Osteocyte (in vitro differentiated cells): ENCODE results near the gene ZNF749. TPM values are rescaled to one million over a fixed set of nuclear protein-coding genes. Genes with fewer than 3 reads are reported as not detected.
A peak's percentile ranks its signal among the peaks of the same experiment; 100 is the strongest.

Experiments used
- DNase-seq: peaks from one replicate; pipeline ENCODE4 v3.0.0; 2021; ENCODE audit warnings: mixed read lengths; ENCODE audit not compliant: unreplicated experiment; ENCODE audit errors: extremely low spot score
- H3K27ac Mint-ChIP-seq: one replicate; pipeline ENCODE4 v1.8.0; 2021; ENCODE audit warnings: mild to moderate bottlenecking, mixed read lengths; ENCODE audit not compliant: unreplicated experiment
- H3K27me3 Mint-ChIP-seq: one replicate; pipeline ENCODE4 v1.8.0; 2021; ENCODE audit warnings: mixed read lengths; ENCODE audit not compliant: unreplicated experiment
- H3K36me3 Mint-ChIP-seq: one replicate; pipeline ENCODE4 v1.8.0; 2021; ENCODE audit warnings: mixed read lengths; ENCODE audit not compliant: unreplicated experiment
- H3K4me1 Mint-ChIP-seq: one replicate; pipeline ENCODE4 v1.8.0; 2021; ENCODE audit warnings: mixed read lengths; ENCODE audit not compliant: unreplicated experiment
- H3K4me3 Mint-ChIP-seq: one replicate; pipeline ENCODE4 v1.8.0; 2021; ENCODE audit warnings: mild to moderate bottlenecking, moderate library complexity, mixed read lengths; ENCODE audit not compliant: unreplicated experiment
- H3K9me3 Mint-ChIP-seq: one replicate; pipeline ENCODE4 v1.8.0; 2021; ENCODE audit warnings: mixed read lengths; ENCODE audit not compliant: unreplicated experiment
- CTCF ChIP-seq: fragments of 200-600 bp; sonication (generic); IDR thresholded peaks from 2 replicates; pipeline ENCODE4 v1.5.0; 2021; ENCODE audit warnings: antibody characterized with exemption, mild to moderate bottlenecking, moderate library complexity
- total RNA-seq: library from RNA; stranded (reverse); gene quantifications from 2 replicates; pipeline ENCODE4 v1.2.1, GENCODE V29; 2021

ZNF749 gene
- total RNA-seq, 1 donor from 2014 or later: 9.4 TPM

- no peak overlapping the region for H3K4me3 Mint-ChIP-seq
- peaks cover 43% of the 10 kb centered on the region for H3K9me3 Mint-ChIP-seq
- H3K4me1 Mint-ChIP-seq: peaks cover 20% of the 10 kb centered on the region
- H3K27me3 Mint-ChIP-seq: no peaks in the 10 kb centered on the region
- no peak overlapping the region for H3K27ac Mint-ChIP-seq
- H3K36me3 Mint-ChIP-seq: peaks cover 52% of the 10 kb centered on the region
- DNase-seq: peak; percentile 36
- TF ChIP-seq CTCF: no peak
These were observed 3.8 kb downstream of the ZNF749 start for GRCh38 chr19:57438925-57439324.

GRCh38 chr19:57441979-57442752 is 7.0 kb downstream of the ZNF749 start:
- H3K27ac Mint-ChIP-seq: no peak overlapping the region

GRCh38 chr19:57443121-57443696 is 8.1 kb downstream of the ZNF749 start:
- no peak overlapping the region for H3K27ac Mint-ChIP-seq
- H3K36me3 Mint-ChIP-seq: peaks cover 60% of the 10 kb centered on the region
- no peak for DNase-seq
- no peaks in the 10 kb centered on the region for H3K27me3 Mint-ChIP-seq
- H3K4me3 Mint-ChIP-seq: no peak overlapping the region
- no peaks in the 10 kb centered on the region for H3K4me1 Mint-ChIP-seq
- peaks cover 44% of the 10 kb centered on the region for H3K9me3 Mint-ChIP-seq
- no peak for TF ChIP-seq CTCF

More at GRCh38 chr19:57441979-57442752, 7.0 kb downstream of the ZNF749 start:
- Mint-ChIP-seq H3K27me3 (no peaks in the 10 kb centered on the region), H3K9me3 (peaks cover 44% of the 10 kb centered on the region), H3K4me1 (no peaks in the 10 kb centered on the region), H3K36me3 (peaks cover 60% of the 10 kb centered on the region), H3K4me3 (no peak overlapping the region)
- TF ChIP-seq CTCF: no peak
- no peak for DNase-seq

GRCh38 chr19:57452307-57452706 is 17.2 kb downstream of the ZNF749 start:
- no peak for TF ChIP-seq CTCF
- no peak overlapping the region for H3K27ac Mint-ChIP-seq
- H3K4me3 Mint-ChIP-seq: no peak overlapping the region
- DNase-seq: no peak
- H3K4me1 Mint-ChIP-seq: no peaks in the 10 kb centered on the region
- no peaks in the 10 kb centered on the region for H3K27me3 Mint-ChIP-seq
- H3K36me3 Mint-ChIP-seq: peaks cover 31% of the 10 kb centered on the region
- H3K9me3 Mint-ChIP-seq: peaks cover 45% of the 10 kb centered on the region

GRCh38 chr19:57465680-57466381 is 30.7 kb downstream of the ZNF749 start:
- peaks cover 64% of the 10 kb centered on the region for H3K9me3 Mint-ChIP-seq
- no peaks in the 10 kb centered on the region for H3K4me1 Mint-ChIP-seq
- H3K4me3 Mint-ChIP-seq: no peak overlapping the region
- peaks cover 48% of the 10 kb centered on the region for H3K36me3 Mint-ChIP-seq
- no peak overlapping the region for H3K27ac Mint-ChIP-seq
- DNase-seq: no peak
- H3K27me3 Mint-ChIP-seq: no peaks in the 10 kb centered on the region
- TF ChIP-seq CTCF: no peak
